Esophagus squamous epithelium (tissue), 5 donors: Measurements from ENCODE around the gene GRIP2. TPM values are rescaled to one million over a fixed set of nuclear protein-coding genes. Genes with fewer than 3 reads are reported as not detected.

Source experiments
- DNase-seq: peaks from one replicate; lab custom pipeline; 2025; lab: John Stamatoyannopoulos, UW
- H3K27ac ChIP-seq, 4 donors: fragments of 200-600 bp; sonication (generic); one replicate each; pipeline ENCODE4 v1.5.1; 2016 to 2019; ENCODE audit warnings: mild to moderate bottlenecking in 1 of 4
- H3K27me3 ChIP-seq, 4 donors: fragments of 200-600 bp; sonication (generic); 1 replicate in 3 of 4; 2 replicates in 1 of 4; pipeline versions ENCODE4 v1.5.1 to v1.6.0; 2017 to 2021; ENCODE audit warnings: antibody characterized with exemption in 1 of 4
- H3K36me3 ChIP-seq, 3 donors: fragments of 200-600 bp; sonication (generic); one replicate each; pipeline ENCODE4 v1.5.1; 2016 to 2019
- H3K4me1 ChIP-seq, 3 donors: fragments of 200-600 bp; sonication (generic); one replicate each; pipeline ENCODE4 v1.5.1; 2017 to 2019
- H3K4me3 ChIP-seq, 4 donors: fragments of 200-600 bp; sonication (generic); 1 replicate in 3 of 4; 2 replicates in 1 of 4; pipeline ENCODE4 v1.5.1; 2016 to 2019; ENCODE audit warnings: mild to moderate bottlenecking in 2 of 4, moderate library complexity in 1 of 4
- H3K9me3 ChIP-seq, 3 donors: fragments of 200-600 bp; sonication (generic); one replicate each; pipeline ENCODE4 v1.5.1; 2016 to 2019
- CTCF ChIP-seq, 6 experiments: fragments of 450-650 bp in 4 of 6; fragments of 200-600 bp in 2 of 6; sonication (generic) in 2 of 6; IDR thresholded peaks; one replicate each; pipeline ENCODE4 v1.5.1; 2016 to 2019; ENCODE audit warnings: antibody characterized with exemption in 6 of 6, mild to moderate bottlenecking in 4 of 6, moderate library complexity in 4 of 6
- POLR2A ChIP-seq, 4 donors: fragments of 450-650 bp; IDR thresholded peaks; one replicate each; pipeline ENCODE4 v1.6.1; 2017; ENCODE audit warnings: antibody characterized with exemption in 4 of 4, mild to moderate bottlenecking in 4 of 4, moderate library complexity in 3 of 4
- WGBS, 2 donors: methylation state at CpG; one replicate each; pipeline ENCODE4 v1.1.5; 2018; 5-methylcytosine and 5-hydroxymethylcytosine counted together
- intact Hi-C: fragments of 100-400 bp; cut with DNase I; formaldehyde crosslinking; loops from one replicate; pipeline ENCODE4 v1.15.0; 2022
- total RNA-seq, 4 donors: library from RNA; depleted of rRNA; stranded (reverse); fragments of >200 nt; gene quantifications; one replicate each; pipeline ENCODE4 v1.1.0, GENCODE V29; 2016
- donor health status: DM: yes; HTN: yes; CAD: no.

GRIP2 gene
- total RNA-seq, 4 donors from 2014 or later: 0.23 to 2.9 (median 0.53) TPM

GRCh38 chr3:14542656-14543055 lies 2.5 kb upstream of the GRIP2 start:
- Histone ChIP-seq H3K27ac (no peak overlapping the region), H3K4me3 (no peak overlapping the region), H3K4me1 (peaks cover 0 to 11% (median 0%) of the 10 kb centered on the region in 3 donors), H3K36me3 (no peaks in the 10 kb centered on the region), H3K9me3 (no peaks in the 10 kb centered on the region), H3K27me3 (peaks cover 0 to 22% (median 0%) of the 10 kb centered on the region in 4 donors)
- WGBS, 2 donors: 42 to 69% methylated on average over 3 of the region's 3 CpGs
- no peak for TF ChIP-seq POLR2A (IDR thresholded peaks at IDR 0.05)
- no peak for TF ChIP-seq CTCF (IDR thresholded peaks at IDR 0.05)
- intact Hi-C loops: no loop called here
- DNase-seq: no peak

- TF ChIP-seq CTCF (IDR thresholded peaks at IDR 0.05) (no peak), POLR2A (IDR thresholded peaks at IDR 0.05) (no peak)
- 80 to 88% methylated on average over 4 to 5 of the region's 9 CpGs for WGBS, 2 donors
- no peak overlapping the region for H3K4me3 ChIP-seq
- no peaks in the 10 kb centered on the region for H3K9me3 ChIP-seq
- peaks cover 0 to 18% (median 0%) of the 10 kb centered on the region in 4 donors for H3K27me3 ChIP-seq
- no peaks in the 10 kb centered on the region for H3K36me3 ChIP-seq
- intact Hi-C loops: no loop called here
- no peak for DNase-seq
- no peak overlapping the region for H3K27ac ChIP-seq
- peaks cover 0 to 11% (median 0%) of the 10 kb centered on the region in 3 donors for H3K4me1 ChIP-seq
Observed at GRCh38 chr3:14541646-14542045, 1.5 kb upstream of the GRIP2 start.

DNA sequence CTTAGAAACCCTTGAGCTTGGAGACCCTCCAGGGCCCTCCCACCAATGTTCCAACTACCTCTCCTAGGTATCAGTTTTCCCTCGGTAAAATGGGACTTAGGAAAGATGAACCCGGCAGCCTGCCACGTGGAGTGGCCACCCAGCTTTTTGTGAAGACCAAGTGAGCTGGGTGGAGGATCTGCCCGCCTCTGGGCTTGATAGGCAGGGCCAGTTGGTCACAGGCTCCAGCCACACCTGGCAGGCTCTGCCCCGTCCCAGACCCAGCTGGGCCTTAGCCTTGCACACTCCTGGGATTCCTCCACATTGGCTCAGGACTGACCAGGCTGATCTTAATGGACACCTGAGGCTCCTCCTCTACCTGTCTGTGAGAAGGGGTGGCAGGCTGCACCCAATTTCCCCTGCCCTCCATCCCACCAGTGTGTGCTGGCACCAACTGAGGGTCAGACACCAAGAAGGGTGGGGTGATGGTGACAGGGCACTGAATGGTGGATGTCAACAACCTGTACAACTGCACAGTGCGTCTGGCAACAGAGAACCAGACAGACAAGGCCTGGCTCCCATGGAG lies 761 bp upstream of the GRIP2 start:
- Histone ChIP-seq H3K4me1 (peaks cover 0 to 14% (median 0%) of the 10 kb centered on the region in 3 donors), H3K9me3 (no peaks in the 10 kb centered on the region), H3K27me3 (peaks cover 0 to 11% (median 0%) of the 10 kb centered on the region in 4 donors), H3K36me3 (no peaks in the 10 kb centered on the region), H3K27ac (no peak overlapping the region), H3K4me3 (no peak overlapping the region)
- intact Hi-C loops: no loop called here
- WGBS, 2 donors: 91% methylated on average over 6 of the region's 6 CpGs; no CpG with 5 or more reads in 1 of the 2 donors
- no peak for DNase-seq
- TF ChIP-seq POLR2A (IDR thresholded peaks at IDR 0.05): no peak
- no peak for TF ChIP-seq CTCF (IDR thresholded peaks at IDR 0.05)

DNA sequence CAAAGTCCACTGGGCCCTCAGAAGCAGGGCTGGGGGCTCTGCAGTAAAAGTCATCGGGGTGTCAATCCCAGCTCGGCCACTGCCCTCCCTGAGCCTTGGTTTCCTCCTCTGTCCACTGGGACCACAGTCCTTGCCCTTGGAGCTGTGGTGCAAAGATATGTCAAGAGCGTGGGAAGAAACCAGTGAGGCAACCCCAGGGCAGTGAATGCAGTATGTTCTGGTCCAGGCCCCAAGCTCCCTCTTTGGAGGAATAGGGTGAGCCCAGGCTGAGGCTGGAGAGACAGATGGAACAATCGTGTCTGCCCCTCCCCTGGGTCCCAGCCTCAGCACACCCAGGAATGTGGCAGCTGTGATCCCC lies 779 bp downstream of the GRIP2 start:
- peak overlapping the region in 1 of 4 donors; percentile 44 for H3K27ac ChIP-seq
- H3K27me3 ChIP-seq: peaks cover 0 to 10% (median 0%) of the 10 kb centered on the region in 4 donors
- TF ChIP-seq POLR2A (IDR thresholded peaks at IDR 0.05) (no peak), CTCF (IDR thresholded peaks at IDR 0.05) (no peak)
- H3K9me3 ChIP-seq: no peaks in the 10 kb centered on the region
- no peaks in the 10 kb centered on the region for H3K36me3 ChIP-seq
- intact Hi-C loops: no loop called here
- peak overlapping the region in 1 of 4 donors; percentile 28 for H3K4me3 ChIP-seq
- WGBS, 2 donors: 65 to 94% methylated on average over 3 to 4 of the region's 4 CpGs
- DNase-seq: no peak
- peaks cover 0 to 29% (median 0%) of the 10 kb centered on the region in 3 donors for H3K4me1 ChIP-seq

GRCh38 chr3:14538451-14539088 lies 1.6 kb downstream of the GRIP2 start:
- WGBS, 2 donors: 76 to 100% methylated on average over 1 to 3 of the region's 3 CpGs
- Histone ChIP-seq H3K9me3 (no peaks in the 10 kb centered on the region), H3K4me3 (no peak overlapping the region), H3K27me3 (peaks cover 0 to 4% (median 0%) of the 10 kb centered on the region in 4 donors), H3K4me1 (peaks cover 0 to 35% (median 2%) of the 10 kb centered on the region in 3 donors), H3K27ac (no peak overlapping the region), H3K36me3 (no peaks in the 10 kb centered on the region)
- TF ChIP-seq POLR2A (IDR thresholded peaks at IDR 0.05) (no peak), CTCF (IDR thresholded peaks at IDR 0.05) (no peak)
- DNase-seq: no peak
- intact Hi-C loops: no loop called here
